Measurements from ENCODE around the gene CDC42SE2.
"Not testable (repeated sequence)": the region's sequence is repeated elsewhere in the genome, so short reads cannot be mapped to it uniquely, and the experiment has no call there.

CDC42SE2 gene

DNA sequence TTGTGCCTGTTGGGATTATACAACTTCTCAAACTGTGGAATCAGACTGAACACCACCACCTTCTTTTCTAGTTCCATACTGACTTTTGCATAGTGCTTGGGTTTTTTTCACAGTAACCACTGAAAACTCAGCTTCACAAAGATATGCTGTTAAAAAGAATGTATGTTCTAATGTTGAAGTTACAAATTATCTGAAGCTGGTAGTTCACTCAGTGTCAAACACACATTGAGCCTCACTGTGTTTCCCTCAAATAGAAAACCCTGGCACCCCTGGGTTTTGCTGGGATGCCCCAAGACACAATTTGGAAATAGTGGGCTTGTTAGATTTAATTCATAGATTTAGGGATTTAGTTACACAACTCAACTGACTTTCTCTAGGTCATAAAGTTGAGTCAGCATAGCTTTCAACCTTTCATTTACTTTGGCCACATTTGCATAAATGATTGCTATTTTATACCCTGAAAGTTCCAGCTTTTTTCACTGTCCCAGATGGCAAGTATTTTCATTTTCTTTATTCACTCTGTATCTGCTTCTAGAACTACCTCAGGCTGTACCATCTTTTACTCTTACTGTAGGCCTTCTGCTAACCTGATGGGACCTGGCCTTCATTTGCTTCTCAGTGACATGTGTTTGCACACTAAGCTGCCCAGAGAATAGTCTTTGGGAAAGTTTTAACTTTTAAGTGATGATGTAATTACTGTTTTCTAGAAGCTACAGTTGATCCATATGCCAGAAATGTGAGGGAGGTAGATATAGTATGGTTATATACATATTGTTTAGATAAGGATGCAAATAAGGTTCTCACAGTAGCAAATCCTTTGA is 115.1 kb downstream of the CDC42SE2 start:
- no peak for TF ChIP-seq MYC (IDR thresholded peaks at IDR 0.05; ENCODE audit: low read depth, low read length)
- TF ChIP-seq POLR2A (IDR thresholded peaks at IDR 0.05; ENCODE audit: extremely low read depth, insufficient read length): no peak
- TF ChIP-seq, protein P1, sequence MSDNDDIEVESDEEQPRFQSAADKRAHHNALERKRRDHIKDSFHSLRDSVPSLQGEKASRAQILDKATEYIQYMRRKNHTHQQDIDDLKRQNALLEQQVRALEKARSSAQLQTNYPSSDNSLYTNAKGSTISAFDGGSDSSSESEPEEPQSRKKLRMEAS (IDR thresholded peaks at IDR 0.05; ENCODE audit: low read depth, low read length): no peak
- TF ChIP-seq, protein P2, sequence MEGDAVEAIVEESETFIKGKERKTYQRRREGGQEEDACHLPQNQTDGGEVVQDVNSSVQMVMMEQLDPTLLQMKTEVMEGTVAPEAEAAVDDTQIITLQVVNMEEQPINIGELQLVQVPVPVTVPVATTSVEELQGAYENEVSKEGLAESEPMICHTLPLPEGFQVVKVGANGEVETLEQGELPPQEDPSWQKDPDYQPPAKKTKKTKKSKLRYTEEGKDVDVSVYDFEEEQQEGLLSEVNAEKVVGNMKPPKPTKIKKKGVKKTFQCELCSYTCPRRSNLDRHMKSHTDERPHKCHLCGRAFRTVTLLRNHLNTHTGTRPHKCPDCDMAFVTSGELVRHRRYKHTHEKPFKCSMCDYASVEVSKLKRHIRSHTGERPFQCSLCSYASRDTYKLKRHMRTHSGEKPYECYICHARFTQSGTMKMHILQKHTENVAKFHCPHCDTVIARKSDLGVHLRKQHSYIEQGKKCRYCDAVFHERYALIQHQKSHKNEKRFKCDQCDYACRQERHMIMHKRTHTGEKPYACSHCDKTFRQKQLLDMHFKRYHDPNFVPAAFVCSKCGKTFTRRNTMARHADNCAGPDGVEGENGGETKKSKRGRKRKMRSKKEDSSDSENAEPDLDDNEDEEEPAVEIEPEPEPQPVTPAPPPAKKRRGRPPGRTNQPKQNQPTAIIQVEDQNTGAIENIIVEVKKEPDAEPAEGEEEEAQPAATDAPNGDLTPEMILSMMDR (IDR thresholded peaks at IDR 0.05; ENCODE audit: low read depth, low read length): no peak
- DNase-seq (ENCODE audit: low read depth): peak; percentile 20
- no peak overlapping the region for H3K4me3 ChIP-seq (ENCODE audit: low read depth, low read length)

DNA sequence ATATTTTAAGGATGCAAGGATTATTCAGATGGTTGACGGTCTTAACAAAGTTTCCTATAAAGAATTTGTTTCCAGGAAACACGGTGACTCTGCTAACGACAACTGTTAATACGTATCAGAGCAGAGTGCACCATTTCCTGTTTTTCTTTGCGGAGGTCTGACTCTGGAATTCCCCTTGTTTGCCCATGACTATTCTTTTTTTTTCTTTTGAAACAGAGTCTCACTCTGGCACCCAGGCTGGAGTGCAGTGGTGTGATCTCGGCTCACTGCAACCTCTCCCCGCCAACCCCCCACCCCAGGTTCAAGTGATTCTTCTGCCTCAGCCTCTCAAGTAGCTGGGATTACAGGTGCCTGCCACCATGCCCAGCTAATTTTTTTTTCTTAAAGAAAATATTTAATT is 115.9 kb downstream of the CDC42SE2 start:
- no peak overlapping the region for H3K4me3 ChIP-seq (ENCODE audit: low read depth, low read length)
- DNase-seq (ENCODE audit: low read depth): peak; percentile 53
- TF ChIP-seq, protein P2 (IDR thresholded peaks at IDR 0.05; ENCODE audit: low read depth, low read length): no peak
- TF ChIP-seq MYC (IDR thresholded peaks at IDR 0.05; ENCODE audit: low read depth, low read length) (no peak), POLR2A (IDR thresholded peaks at IDR 0.05; ENCODE audit: extremely low read depth, insufficient read length) (no peak)
- TF ChIP-seq, protein P1 (IDR thresholded peaks at IDR 0.05; ENCODE audit: low read depth, low read length): no peak

DNA sequence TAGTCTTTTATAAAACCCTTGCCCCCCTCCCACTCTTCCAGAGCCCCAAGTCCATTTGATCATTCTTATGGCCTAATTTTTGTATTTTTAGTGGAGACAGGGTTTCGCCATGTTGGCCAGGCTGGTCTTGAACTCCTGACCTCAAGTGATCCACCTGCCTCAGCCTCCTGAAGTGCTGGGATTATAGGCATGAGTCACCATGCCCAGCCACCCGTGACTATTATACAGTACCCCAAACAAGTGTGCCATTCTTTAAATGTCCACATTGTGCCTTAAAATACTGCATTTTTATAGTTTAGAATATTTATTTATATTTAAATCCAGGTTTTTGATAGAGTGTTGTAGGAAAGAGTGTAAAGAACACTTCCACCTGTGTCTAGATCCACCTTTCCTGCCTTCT is 116.4 kb downstream of the CDC42SE2 start:
- DNase-seq (ENCODE audit: low read depth); H3K4me3 ChIP-seq (ENCODE audit: low read depth, low read length): not testable (repeated sequence)

DNA sequence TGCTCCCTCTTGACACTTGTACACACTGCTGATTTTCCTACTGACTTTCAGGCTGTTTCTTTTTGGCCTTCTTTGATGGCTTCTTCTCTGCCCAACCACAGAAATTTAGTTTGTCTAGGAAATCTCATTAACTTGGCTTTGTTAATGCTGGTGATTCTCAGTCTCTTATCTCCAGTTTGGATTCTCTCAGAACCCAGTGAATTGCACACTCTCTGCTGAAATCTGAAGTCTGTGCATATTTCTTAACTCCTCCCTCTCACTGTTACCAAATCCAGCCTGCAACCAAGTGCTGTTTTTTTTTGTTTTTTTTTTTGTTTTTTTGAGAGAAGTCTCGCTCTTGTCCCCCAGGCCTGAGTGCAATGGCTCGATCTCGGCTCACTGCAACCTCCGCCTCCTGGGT is 117.2 kb downstream of the CDC42SE2 start:
- no peak overlapping the region for H3K4me3 ChIP-seq (ENCODE audit: low read depth, low read length)
- DNase-seq (ENCODE audit: low read depth): no peak
- no peak for TF ChIP-seq POLR2A (IDR thresholded peaks at IDR 0.05; ENCODE audit: extremely low read depth, insufficient read length)
- TF ChIP-seq, protein P1 (IDR thresholded peaks at IDR 0.05; ENCODE audit: low read depth, low read length): no peak
- TF ChIP-seq, protein P2 (IDR thresholded peaks at IDR 0.05; ENCODE audit: low read depth, low read length): no peak
- TF ChIP-seq MYC (IDR thresholded peaks at IDR 0.05; ENCODE audit: low read depth, low read length): no peak

DNA sequence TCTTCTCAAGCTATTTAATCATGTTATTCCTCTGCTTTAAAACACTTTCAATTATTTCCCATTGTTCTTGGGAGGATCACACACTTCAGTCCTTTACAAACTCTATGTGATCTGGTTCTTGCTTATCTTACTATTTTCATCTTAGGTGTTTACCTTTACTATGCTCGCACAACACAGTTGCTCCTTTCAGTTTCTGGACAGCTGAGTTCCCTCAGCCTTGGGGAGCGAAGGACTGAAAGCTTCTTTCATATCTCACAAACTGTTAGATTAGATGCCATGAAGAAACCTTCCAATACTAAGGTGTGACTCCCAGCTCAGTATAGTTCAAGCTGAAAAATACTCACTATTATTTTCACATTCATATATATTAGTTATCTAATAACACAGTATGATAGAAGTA is 117.9 kb downstream of the CDC42SE2 start:
- TF ChIP-seq MYC (IDR thresholded peaks at IDR 0.05; ENCODE audit: low read depth, low read length) (no peak), POLR2A (IDR thresholded peaks at IDR 0.05; ENCODE audit: extremely low read depth, insufficient read length) (no peak)
- TF ChIP-seq, protein P2 (IDR thresholded peaks at IDR 0.05; ENCODE audit: low read depth, low read length): no peak
- TF ChIP-seq, protein P1 (IDR thresholded peaks at IDR 0.05; ENCODE audit: low read depth, low read length): no peak
- no peak for DNase-seq (ENCODE audit: low read depth)

DNA sequence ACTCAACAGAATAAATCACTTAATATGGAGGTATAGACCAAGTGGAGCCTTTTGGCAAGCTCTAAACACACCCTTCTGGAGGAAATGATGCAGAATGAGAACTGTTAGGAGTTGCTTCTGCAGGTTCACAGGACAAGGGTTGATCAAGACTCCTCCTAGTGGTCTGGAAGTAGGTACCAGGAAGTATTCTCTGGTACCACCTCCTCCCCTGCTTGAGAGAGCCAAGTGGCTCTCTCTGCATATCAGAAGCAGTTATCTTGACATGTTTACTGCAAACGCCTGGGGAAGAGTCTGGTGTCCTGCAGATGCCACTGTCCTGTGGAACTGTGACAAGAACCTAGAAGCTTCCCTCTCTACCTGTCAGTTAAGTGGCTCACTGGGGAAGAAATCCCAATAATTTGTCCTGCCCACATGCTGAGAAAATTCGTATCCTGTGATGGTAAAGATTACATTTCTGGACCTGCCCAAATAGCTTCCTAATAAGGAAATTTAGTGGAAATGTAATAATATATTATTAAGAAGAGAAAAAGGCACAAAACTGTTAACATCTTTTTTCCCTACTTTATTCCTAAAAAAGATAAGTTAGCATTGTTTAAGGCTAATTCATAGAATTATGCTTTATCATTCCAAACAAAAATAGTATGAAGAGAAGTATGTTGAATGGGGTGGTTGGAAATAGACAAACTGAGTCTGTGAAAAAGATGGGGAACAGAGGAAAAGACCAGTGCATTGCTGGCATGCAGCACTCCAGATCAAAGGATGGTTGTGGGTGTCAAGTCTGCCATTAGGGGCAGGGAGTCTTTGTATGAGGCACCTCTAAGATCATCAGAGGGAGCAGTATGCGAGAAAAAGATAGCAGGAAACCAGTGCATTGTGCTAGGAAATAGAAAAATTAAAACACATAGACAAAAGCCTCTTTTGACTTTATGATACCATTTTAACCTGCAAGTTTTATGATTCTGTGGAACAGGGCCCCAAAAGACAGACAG is 118.8 kb downstream of the CDC42SE2 start:
- DNase-seq (ENCODE audit: low read depth): peak; percentile 82
- TF ChIP-seq MYC (IDR thresholded peaks at IDR 0.05; ENCODE audit: low read depth, low read length) (no peak), POLR2A (IDR thresholded peaks at IDR 0.05; ENCODE audit: extremely low read depth, insufficient read length) (no peak)
- TF ChIP-seq, protein P1 (IDR thresholded peaks at IDR 0.05; ENCODE audit: low read depth, low read length): no peak
- TF ChIP-seq, protein P2 (IDR thresholded peaks at IDR 0.05; ENCODE audit: low read depth, low read length): peak; percentile 67
- H3K4me3 ChIP-seq (ENCODE audit: low read depth, low read length): no peak overlapping the region

More for the DNA sequence above, 117.9 kb downstream of the CDC42SE2 start:
- no peak overlapping the region for H3K4me3 ChIP-seq (ENCODE audit: low read depth, low read length)

All from NB4 (cell line).